A549 (cell line): ENCODE measurements around the gene NCOA7.

ENCODE experiments used
- EP300 ChIP-seq, 2 experiments: fragments of >200 bp; sonication (Bioruptor Twin); formaldehyde crosslinking; IDR thresholded peaks; 2 replicates in 1 of 2; 3 replicates in 1 of 2; pipeline ENCODE4 v1.6.1; 2016 to 2017
- TF ChIP-seq, protein P1 (sequence below): fragments of >200 bp; sonication (Bioruptor Twin); formaldehyde crosslinking; IDR thresholded peaks from 3 replicates; pipeline ENCODE4 v1.5.1; 2016

- TF ChIP-seq, protein P1, sequence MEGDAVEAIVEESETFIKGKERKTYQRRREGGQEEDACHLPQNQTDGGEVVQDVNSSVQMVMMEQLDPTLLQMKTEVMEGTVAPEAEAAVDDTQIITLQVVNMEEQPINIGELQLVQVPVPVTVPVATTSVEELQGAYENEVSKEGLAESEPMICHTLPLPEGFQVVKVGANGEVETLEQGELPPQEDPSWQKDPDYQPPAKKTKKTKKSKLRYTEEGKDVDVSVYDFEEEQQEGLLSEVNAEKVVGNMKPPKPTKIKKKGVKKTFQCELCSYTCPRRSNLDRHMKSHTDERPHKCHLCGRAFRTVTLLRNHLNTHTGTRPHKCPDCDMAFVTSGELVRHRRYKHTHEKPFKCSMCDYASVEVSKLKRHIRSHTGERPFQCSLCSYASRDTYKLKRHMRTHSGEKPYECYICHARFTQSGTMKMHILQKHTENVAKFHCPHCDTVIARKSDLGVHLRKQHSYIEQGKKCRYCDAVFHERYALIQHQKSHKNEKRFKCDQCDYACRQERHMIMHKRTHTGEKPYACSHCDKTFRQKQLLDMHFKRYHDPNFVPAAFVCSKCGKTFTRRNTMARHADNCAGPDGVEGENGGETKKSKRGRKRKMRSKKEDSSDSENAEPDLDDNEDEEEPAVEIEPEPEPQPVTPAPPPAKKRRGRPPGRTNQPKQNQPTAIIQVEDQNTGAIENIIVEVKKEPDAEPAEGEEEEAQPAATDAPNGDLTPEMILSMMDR, result no peak
- TF ChIP-seq EP300 (IDR thresholded peaks at IDR 0.05), result no peak
Measured at GRCh38 chr6:125797886-125798444, 7.2 kb downstream of the NCOA7 start.
